ENCODE measurements around the gene RBMS2.
"Not testable (repeated sequence)": the region's sequence is repeated elsewhere in the genome, so short reads cannot be mapped to it uniquely, and the experiment has no call there.

DNA sequence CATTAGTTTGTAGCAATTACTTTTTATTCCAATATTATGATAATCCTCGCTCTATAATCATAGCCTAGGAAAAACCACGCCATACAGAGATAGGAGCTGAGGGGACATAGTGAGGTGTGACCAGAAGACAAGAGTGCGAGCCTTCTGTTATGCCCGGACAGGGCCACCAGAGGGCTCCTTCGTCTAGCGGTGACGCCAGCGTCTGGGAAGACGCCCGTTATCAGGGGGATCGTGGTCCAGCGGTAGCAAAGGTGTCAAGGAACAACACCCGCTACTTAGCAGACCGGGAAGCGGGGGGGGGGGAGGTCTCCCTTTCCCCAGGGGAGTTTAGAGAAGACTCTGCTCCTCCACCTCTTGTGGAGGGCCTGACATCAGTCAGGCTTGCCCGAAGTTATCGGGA lies 24.9 kb upstream of the RBMS2 start:
- TF ChIP-seq, protein P1, sequence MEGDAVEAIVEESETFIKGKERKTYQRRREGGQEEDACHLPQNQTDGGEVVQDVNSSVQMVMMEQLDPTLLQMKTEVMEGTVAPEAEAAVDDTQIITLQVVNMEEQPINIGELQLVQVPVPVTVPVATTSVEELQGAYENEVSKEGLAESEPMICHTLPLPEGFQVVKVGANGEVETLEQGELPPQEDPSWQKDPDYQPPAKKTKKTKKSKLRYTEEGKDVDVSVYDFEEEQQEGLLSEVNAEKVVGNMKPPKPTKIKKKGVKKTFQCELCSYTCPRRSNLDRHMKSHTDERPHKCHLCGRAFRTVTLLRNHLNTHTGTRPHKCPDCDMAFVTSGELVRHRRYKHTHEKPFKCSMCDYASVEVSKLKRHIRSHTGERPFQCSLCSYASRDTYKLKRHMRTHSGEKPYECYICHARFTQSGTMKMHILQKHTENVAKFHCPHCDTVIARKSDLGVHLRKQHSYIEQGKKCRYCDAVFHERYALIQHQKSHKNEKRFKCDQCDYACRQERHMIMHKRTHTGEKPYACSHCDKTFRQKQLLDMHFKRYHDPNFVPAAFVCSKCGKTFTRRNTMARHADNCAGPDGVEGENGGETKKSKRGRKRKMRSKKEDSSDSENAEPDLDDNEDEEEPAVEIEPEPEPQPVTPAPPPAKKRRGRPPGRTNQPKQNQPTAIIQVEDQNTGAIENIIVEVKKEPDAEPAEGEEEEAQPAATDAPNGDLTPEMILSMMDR (tag by site-specific recombination; IDR thresholded peaks at IDR 0.05) = not testable (repeated sequence)
- TF ChIP-seq YY1 (tag by site-specific recombination; IDR thresholded peaks at IDR 0.05); ZNF558 (tag by site-specific recombination; IDR thresholded peaks at IDR 0.05); ZNF596 (tag by site-specific recombination; IDR thresholded peaks at IDR 0.05); ZNF350 (tag by site-specific recombination; IDR thresholded peaks at IDR 0.05); ZNF311 (tag by site-specific recombination; IDR thresholded peaks at IDR 0.05; ENCODE audit: borderline replicate concordance); ZNF404 (tag by site-specific recombination; IDR thresholded peaks at IDR 0.05); ZNF274 (IDR thresholded peaks at IDR 0.05; ENCODE audit: low read length); ZNF274 (tag by site-specific recombination; IDR thresholded peaks at IDR 0.05; ENCODE audit: borderline replicate concordance); MYNN (tag by site-specific recombination; IDR thresholded peaks at IDR 0.05; ENCODE audit: borderline replicate concordance); ZNF184 (tag by site-specific recombination; IDR thresholded peaks at IDR 0.05); GLIS2 (tag by site-specific recombination; IDR thresholded peaks at IDR 0.05); ZNF707 (tag by site-specific recombination; IDR thresholded peaks at IDR 0.05); EGR2 (tag by site-specific recombination; IDR thresholded peaks at IDR 0.05; ENCODE audit: low read depth): not testable (repeated sequence)
- TF ChIP-seq, protein P2, sequence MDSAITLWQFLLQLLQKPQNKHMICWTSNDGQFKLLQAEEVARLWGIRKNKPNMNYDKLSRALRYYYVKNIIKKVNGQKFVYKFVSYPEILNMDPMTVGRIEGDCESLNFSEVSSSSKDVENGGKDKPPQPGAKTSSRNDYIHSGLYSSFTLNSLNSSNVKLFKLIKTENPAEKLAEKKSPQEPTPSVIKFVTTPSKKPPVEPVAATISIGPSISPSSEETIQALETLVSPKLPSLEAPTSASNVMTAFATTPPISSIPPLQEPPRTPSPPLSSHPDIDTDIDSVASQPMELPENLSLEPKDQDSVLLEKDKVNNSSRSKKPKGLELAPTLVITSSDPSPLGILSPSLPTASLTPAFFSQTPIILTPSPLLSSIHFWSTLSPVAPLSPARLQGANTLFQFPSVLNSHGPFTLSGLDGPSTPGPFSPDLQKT (IDR thresholded peaks at IDR 0.05; ENCODE audit: borderline replicate concordance, low read depth, low read length) = not testable (repeated sequence)

All from HEK293 (cell line).